HCT116 (cell line): ENCODE measurements around the gene SYNE2. TPM values are rescaled to one million over a fixed set of nuclear protein-coding genes. Genes with fewer than 3 reads are reported as not detected.

Experiments used
- ATAC-seq: fragments of 200-7000 bp; cut with Tn5 transposase; 2 replicates; pipeline ENCODE4 v1.9.1; 2020; ENCODE audit warnings: mild to moderate bottlenecking, moderate library complexity
- BruUV-seq: library from RNA; stranded (reverse); fragments of 400-500 nt; replicated peaks from 2 replicates; lab custom pipeline; 2021; lab: Mats Ljungman, UMichigan
- CTCF ChIA-PET: fragments of 300-600 bp; sonication (Branson Sonifier 250); formaldehyde crosslinking; loops from one replicate; lab custom pipeline; 2021; ENCODE audit warnings: antibody characterized with exemption; lab: Charles Lee
- POLR2A ChIA-PET: fragments of 300-600, 350-600 bp; sonication (Branson Sonifier 250); formaldehyde crosslinking; loops from one replicate; lab custom pipeline; 2021; ENCODE audit warnings: antibody characterized with exemption; lab: Charles Lee
- RAD21 ChIA-PET, 2 experiments: fragments of 300-600 bp; sonication (Branson Sonifier 250); formaldehyde crosslinking; loops; one replicate each; lab custom pipeline; 2023; ENCODE audit warnings: low total read pairs in 2 of 2; ENCODE audit not compliant: uncharacterized antibody in 2 of 2, unreplicated experiment in 2 of 2, low non-redundant PET in 1 of 2; lab: Charles Lee
- DNase-seq: peaks from one replicate; pipeline ENCODE4 v3.0.0-alpha.2; 2010; ENCODE audit warnings: low read depth, low spot score
- H2AFZ ChIP-seq: fragments of 200-600 bp; shearing (Covaris generic), sonication (generic); 2 replicates; pipeline ENCODE4 v1.6.1; 2017; ENCODE audit warnings: low read depth, mixed run types, mixed read lengths, antibody characterized with exemption, low read length; ENCODE audit not compliant: poor library complexity, severe bottlenecking
- H3K27ac ChIP-seq: 2 replicates; pipeline ENCODE4 v1.5.1; 2012; ENCODE audit warnings: low read depth, low read length
- H3K27me3 ChIP-seq: fragments of 200-600 bp; sonication (generic); 2 replicates; pipeline ENCODE4 v1.6.1; 2016; ENCODE audit warnings: mixed run types, low read length, mixed read lengths; ENCODE audit not compliant: insufficient read depth
- H3K36me3 ChIP-seq, 2 experiments: fragments of 200-500 bp in 1 of 2; fragments of 200-600 bp in 1 of 2; sonication (Bioruptor generic) in 1 of 2; sonication (generic) in 1 of 2; 2 replicates each; pipeline versions ENCODE4 v1.5.1 to v1.6.1; 2014 to 2016; ENCODE audit warnings: low read length in 2 of 2, inconsistent platforms in 1 of 2, mixed read lengths in 1 of 2, mixed run types in 1 of 2; ENCODE audit not compliant: insufficient read depth in 2 of 2, control insufficient read depth in 1 of 2
- H3K4me1 ChIP-seq, 2 experiments: fragments of 200-600 bp in 1 of 2; sonication (generic) in 1 of 2; 2 replicates each; pipeline versions ENCODE4 v1.5.1 to v1.6.1; 2012 to 2017; ENCODE audit warnings: low read length in 2 of 2, inconsistent platforms in 1 of 2, mild to moderate bottlenecking in 1 of 2, mixed read lengths in 1 of 2, mixed run types in 1 of 2, moderate library complexity in 1 of 2; ENCODE audit not compliant: insufficient read depth in 2 of 2, control insufficient read depth in 1 of 2
- H3K4me2 ChIP-seq: fragments of 200-600 bp; sonication (generic); 2 replicates; pipeline ENCODE4 v1.6.1; 2017; ENCODE audit warnings: mixed run types, low read length, mixed read lengths
- H3K4me3 ChIP-seq, 2 experiments: fragments of 200-600 bp in 1 of 2; sonication (generic) in 1 of 2; replicated peaks in 1 of 2; 2 replicates each; pipeline ENCODE4 v1.5.1; 2011 to 2016; ENCODE audit warnings: low read length in 2 of 2, control low read depth in 1 of 2, low read depth in 1 of 2, mild to moderate bottlenecking in 1 of 2, mixed read lengths in 1 of 2, mixed run types in 1 of 2
- H3K79me2 ChIP-seq: fragments of 200-600 bp; sonication (generic); 2 replicates; pipeline ENCODE4 v1.6.1; 2017; ENCODE audit warnings: mild to moderate bottlenecking, mixed run types, low read length, moderate library complexity, mixed read lengths; ENCODE audit not compliant: insufficient read depth
- H3K9ac ChIP-seq: fragments of 200-600 bp; sonication (generic); 2 replicates; pipeline ENCODE4 v1.6.1; 2016; ENCODE audit warnings: low read length, mixed read lengths
- H3K9me2 ChIP-seq: fragments of 200-600 bp; sonication (generic), shearing (Covaris generic); 2 replicates; pipeline ENCODE4 v1.6.1; 2017; ENCODE audit warnings: mixed run types, mild to moderate bottlenecking, moderate library complexity; ENCODE audit not compliant: insufficient read depth
- H3K9me3 ChIP-seq, 2 experiments: fragments of 200-500 bp in 1 of 2; fragments of 200-600 bp in 1 of 2; sonication (Bioruptor generic) in 1 of 2; sonication (generic) in 1 of 2; 2 replicates each; pipeline ENCODE4 v1.6.1; 2014 to 2017; ENCODE audit warnings: low read length in 2 of 2, mixed read lengths in 2 of 2, inconsistent platforms in 1 of 2, low read depth in 1 of 2, mild to moderate bottlenecking in 1 of 2, mixed run types in 1 of 2, moderate library complexity in 1 of 2; ENCODE audit not compliant: control insufficient read depth in 1 of 2, insufficient read depth in 1 of 2
- H4K20me1 ChIP-seq: fragments of 200-600 bp; sonication (generic), shearing (Covaris generic); 2 replicates; pipeline ENCODE4 v1.6.1; 2017; ENCODE audit warnings: mixed run types, mild to moderate bottlenecking, moderate library complexity; ENCODE audit not compliant: insufficient read depth
- CBX3 ChIP-seq: IDR thresholded peaks from 2 replicates; pipeline ENCODE4 v1.6.1; 2012; ENCODE audit warnings: low read depth
- POLR2AphosphoS5 ChIP-seq: IDR thresholded peaks from 2 replicates; pipeline ENCODE4 v1.6.1; 2011; ENCODE audit warnings: mild to moderate bottlenecking, low read depth, low read length, moderate library complexity
- RAD21 ChIP-seq: IDR thresholded peaks from 2 replicates; pipeline ENCODE4 v1.6.1; 2012; ENCODE audit warnings: low read depth, mild to moderate bottlenecking
- SP1 ChIP-seq: IDR thresholded peaks from 2 replicates; pipeline ENCODE4 v1.6.1; 2012; ENCODE audit warnings: low read depth
- SRF ChIP-seq: IDR thresholded peaks from 2 replicates; pipeline ENCODE4 v1.6.1; 2012; ENCODE audit warnings: low read depth
- ZFX ChIP-seq: fragments of 450-650 bp; IDR thresholded peaks from 2 replicates; pipeline ENCODE4 v1.6.1; 2017
- ZNF274 ChIP-seq: fragments of 200-500 bp; sonication (Bioruptor generic); IDR thresholded peaks from 2 replicates; pipeline ENCODE4 v1.6.1; 2014; ENCODE audit warnings: mild to moderate bottlenecking, low read depth, low read length, inconsistent platforms
- intact Hi-C: fragments of 100-400 bp; cut with micrococcal nuclease; formaldehyde crosslinking; loops from 2 replicates; pipeline ENCODE4 v1.10.0; 2022
- total RNA-seq: library from RNA; stranded (reverse); gene quantifications from one replicate; pipeline ENCODE4 v1.2.1, GENCODE V29; 2021; ENCODE audit not compliant: unreplicated experiment
- TF ChIP-seq, protein P1 (sequence below): IDR thresholded peaks from 2 replicates; pipeline ENCODE4 v1.6.1; 2011; ENCODE audit warnings: mild to moderate bottlenecking, low read length, moderate library complexity; ENCODE audit not compliant: insufficient replicate concordance; ENCODE audit errors: extremely low read depth
- TF ChIP-seq, protein P2 (sequence below): IDR thresholded peaks from 2 replicates; pipeline ENCODE4 v1.6.1; 2012

Gene SYNE2
- total RNA-seq, 1 experiment from 2014 or later, result 28.8 TPM

- intact Hi-C loops, result no loop called here
- H3K9ac ChIP-seq, result no peak overlapping the region
- no peak overlapping the region for H3K27ac ChIP-seq
- H4K20me1 ChIP-seq, result no peaks in the 10 kb centered on the region
- no TSS peak for BruUV-seq
- POLR2A ChIA-PET, result no interaction called here
- H3K27me3 ChIP-seq, result no peaks in the 10 kb centered on the region
- no peaks in the 10 kb centered on the region for H3K79me2 ChIP-seq
- ATAC-seq (no peak), DNase-seq (no peak)
- CTCF ChIA-PET, result no interaction called here
- RAD21 ChIA-PET, result interaction anchor here in 1 of 2 experiments (0.6 kb wide), 1 partner anchor 20 kb away, joined by 4 read pairs; no protein-coding TSS in a partner anchor
- H3K4me3 ChIP-seq, result no peak overlapping the region
- no peaks in the 10 kb centered on the region for H3K9me3 ChIP-seq
- peaks cover 0 to 2% of the 10 kb centered on the region in 2 experiments; a peak in 1 of 4 replicates for H3K36me3 ChIP-seq
- no peak overlapping the region for H2AFZ ChIP-seq
- TF ChIP-seq, protein P1, sequence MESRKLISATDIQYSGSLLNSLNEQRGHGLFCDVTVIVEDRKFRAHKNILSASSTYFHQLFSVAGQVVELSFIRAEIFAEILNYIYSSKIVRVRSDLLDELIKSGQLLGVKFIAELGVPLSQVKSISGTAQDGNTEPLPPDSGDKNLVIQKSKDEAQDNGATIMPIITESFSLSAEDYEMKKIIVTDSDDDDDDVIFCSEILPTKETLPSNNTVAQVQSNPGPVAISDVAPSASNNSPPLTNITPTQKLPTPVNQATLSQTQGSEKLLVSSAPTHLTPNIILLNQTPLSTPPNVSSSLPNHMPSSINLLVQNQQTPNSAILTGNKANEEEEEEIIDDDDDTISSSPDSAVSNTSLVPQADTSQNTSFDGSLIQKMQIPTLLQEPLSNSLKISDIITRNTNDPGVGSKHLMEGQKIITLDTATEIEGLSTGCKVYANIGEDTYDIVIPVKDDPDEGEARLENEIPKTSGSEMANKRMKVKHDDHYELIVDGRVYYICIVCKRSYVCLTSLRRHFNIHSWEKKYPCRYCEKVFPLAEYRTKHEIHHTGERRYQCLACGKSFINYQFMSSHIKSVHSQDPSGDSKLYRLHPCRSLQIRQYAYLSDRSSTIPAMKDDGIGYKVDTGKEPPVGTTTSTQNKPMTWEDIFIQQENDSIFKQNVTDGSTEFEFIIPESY, result no peak
- TF ChIP-seq SP1, result no peak
- TF ChIP-seq, all 23 proteins: peak for 0
- H3K4me2 ChIP-seq, result no peak overlapping the region
- H3K9me2 ChIP-seq, result no peaks in the 10 kb centered on the region
- no peaks in the 10 kb centered on the region for H3K4me1 ChIP-seq
These were observed 192.3 kb downstream of the SYNE2 start for GRCh38 chr14:64045091-64045490.

- ChIA-PET RAD21 (no interaction called here), CTCF (no interaction called here), POLR2A (no interaction called here)
- H4K20me1 ChIP-seq, result no peaks in the 10 kb centered on the region
- H3K9me2 ChIP-seq, result no peaks in the 10 kb centered on the region
- BruUV-seq, result no TSS peak
- ATAC-seq (no peak), DNase-seq (no peak)
- no peaks in the 10 kb centered on the region for H3K79me2 ChIP-seq
- H3K9ac ChIP-seq, result no peak overlapping the region
- TF ChIP-seq ZFX (no peak), SRF (no peak), ZNF274 (no peak), RAD21 (no peak), POLR2AphosphoS5 (no peak), CBX3 (no peak), SP1 (no peak)
- TF ChIP-seq, protein P2, sequence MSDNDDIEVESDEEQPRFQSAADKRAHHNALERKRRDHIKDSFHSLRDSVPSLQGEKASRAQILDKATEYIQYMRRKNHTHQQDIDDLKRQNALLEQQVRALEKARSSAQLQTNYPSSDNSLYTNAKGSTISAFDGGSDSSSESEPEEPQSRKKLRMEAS, result no peak
- TF ChIP-seq, protein P1, result no peak
- no peak overlapping the region for H3K4me3 ChIP-seq
- peaks cover 0 to 8% of the 10 kb centered on the region in 2 experiments; a peak in 2 of 4 replicates for H3K36me3 ChIP-seq
- intact Hi-C loops, result no loop called here
- no peaks in the 10 kb centered on the region for H3K27me3 ChIP-seq
- no peak overlapping the region for H3K4me2 ChIP-seq
- H3K27ac ChIP-seq, result no peak overlapping the region
- H3K9me3 ChIP-seq, result no peaks in the 10 kb centered on the region
- no peaks in the 10 kb centered on the region for H3K4me1 ChIP-seq
- H2AFZ ChIP-seq, result no peak overlapping the region
These were observed 197.0 kb downstream of the SYNE2 start for GRCh38 chr14:64049616-64050381.
